Vagina (tissue), 2 donors: ENCODE data around the gene CSK. TPM values are rescaled to one million over a fixed set of nuclear protein-coding genes. Genes with fewer than 3 reads are reported as not detected.

Experiments used
- DNase-seq, 2 donors: peaks; one replicate each; pipeline ENCODE4 v3.0.0-alpha.2; 2017; ENCODE audit errors: extremely low spot score in 2 of 2
- H3K27ac ChIP-seq: fragments of 200-600 bp; sonication (generic); one replicate; pipeline ENCODE4 v1.5.1; 2019
- H3K27me3 ChIP-seq: fragments of 200-600 bp; sonication (generic); one replicate; pipeline ENCODE4 v1.5.1; 2019
- H3K36me3 ChIP-seq, 2 donors: fragments of 200-600 bp; sonication (generic); one replicate each; pipeline ENCODE4 v1.5.1; 2017 to 2019
- H3K4me1 ChIP-seq: fragments of 200-600 bp; sonication (generic); one replicate; pipeline ENCODE4 v1.5.1; 2019
- H3K4me3 ChIP-seq, 2 donors: fragments of 200-600 bp; sonication (generic); 1 replicate in 1 of 2; 2 replicates in 1 of 2; pipeline ENCODE4 v1.5.1; 2016 to 2019
- H3K9me3 ChIP-seq: fragments of 200-600 bp; sonication (generic); one replicate; pipeline ENCODE4 v1.5.1; 2019
- CTCF ChIP-seq, 3 experiments: fragments of 450-650 bp in 2 of 3; fragments of 200-600 bp in 1 of 3; sonication (generic) in 1 of 3; IDR thresholded peaks; one replicate each; pipeline ENCODE4 v1.5.1; 2017 to 2019; ENCODE audit warnings: antibody characterized with exemption in 3 of 3, mild to moderate bottlenecking in 2 of 3, moderate library complexity in 2 of 3
- POLR2A ChIP-seq, 2 donors: fragments of 450-650 bp; IDR thresholded peaks; one replicate each; pipeline ENCODE4 v1.6.1; 2017; ENCODE audit warnings: antibody characterized with exemption in 2 of 2, mild to moderate bottlenecking in 2 of 2, moderate library complexity in 2 of 2
- POLR2AphosphoS5 ChIP-seq, 2 donors: sonication (generic); formaldehyde crosslinking; IDR thresholded peaks; one replicate each; pipeline ENCODE4 v1.9.0; 2017; ENCODE audit warnings: antibody characterized with exemption in 2 of 2, mild to moderate bottlenecking in 2 of 2, low read depth in 1 of 2; ENCODE audit not compliant: insufficient read depth in 1 of 2
- intact Hi-C: fragments of 100-400 bp; cut with DNase I; formaldehyde crosslinking; loops from one replicate; pipeline ENCODE4 v1.15.1; 2023
- total RNA-seq: library from RNA; depleted of rRNA; stranded (reverse); fragments of >200 nt; gene quantifications from one replicate; pipeline ENCODE4 v1.2.3, GENCODE V29; 2016

The CSK gene
- total RNA-seq, 1 donor from 2014 or later, result 26.3 TPM

- H3K36me3 ChIP-seq, result peaks cover 0 to 33% of the 10 kb centered on the region in 2 donors
- no peaks in the 10 kb centered on the region for H3K9me3 ChIP-seq
- no peak for TF ChIP-seq CTCF (IDR thresholded peaks at IDR 0.05)
- TF ChIP-seq POLR2AphosphoS5 (IDR thresholded peaks at IDR 0.05; ENCODE audit: insufficient read depth in 1 of 2, low read depth in 1 of 2), result no peak
- TF ChIP-seq POLR2A (IDR thresholded peaks at IDR 0.05), result no peak
- H3K27ac ChIP-seq, result peak overlapping the region; percentile 85
- DNase-seq, result no peak
- intact Hi-C loops, result no loop called here
- peaks cover 41% of the 10 kb centered on the region for H3K4me1 ChIP-seq
- no peaks in the 10 kb centered on the region for H3K27me3 ChIP-seq
- H3K4me3 ChIP-seq, result peak overlapping the region in 1 of 2 donors; percentile 71
Observed at GRCh38 chr15:74843891-74844299, 62.0 kb downstream of the CSK start.

GRCh38 chr15:74844319-74845207 lies 62.7 kb downstream of the CSK start:
- TF ChIP-seq CTCF (IDR thresholded peaks at IDR 0.05), result no peak
- no peak for TF ChIP-seq POLR2AphosphoS5 (IDR thresholded peaks at IDR 0.05; ENCODE audit: insufficient read depth in 1 of 2, low read depth in 1 of 2)
- TF ChIP-seq POLR2A (IDR thresholded peaks at IDR 0.05), result no peak
- Histone ChIP-seq H3K36me3 (peaks cover 0 to 36% of the 10 kb centered on the region in 2 donors), H3K27me3 (no peaks in the 10 kb centered on the region), H3K27ac (peak overlapping the region; percentile 85), H3K9me3 (no peaks in the 10 kb centered on the region), H3K4me3 (no peak overlapping the region), H3K4me1 (peaks cover 41% of the 10 kb centered on the region)
- intact Hi-C loops, result no loop called here
- no peak for DNase-seq

GRCh38 chr15:74845208-74845568 lies 63.3 kb downstream of the CSK start:
- Histone ChIP-seq H3K9me3 (no peaks in the 10 kb centered on the region), H3K36me3 (peaks cover 0 to 39% of the 10 kb centered on the region in 2 donors), H3K27ac (no peak overlapping the region), H3K27me3 (no peaks in the 10 kb centered on the region), H3K4me1 (peaks cover 41% of the 10 kb centered on the region), H3K4me3 (no peak overlapping the region)
- TF ChIP-seq POLR2A (IDR thresholded peaks at IDR 0.05), result no peak
- TF ChIP-seq CTCF (IDR thresholded peaks at IDR 0.05), result no peak
- no peak for TF ChIP-seq POLR2AphosphoS5 (IDR thresholded peaks at IDR 0.05; ENCODE audit: insufficient read depth in 1 of 2, low read depth in 1 of 2)
- intact Hi-C loops, result no loop called here
- DNase-seq, result no peak

GRCh38 chr15:74845581-74845980 lies 63.7 kb downstream of the CSK start:
- TF ChIP-seq POLR2A (IDR thresholded peaks at IDR 0.05) (no peak), CTCF (IDR thresholded peaks at IDR 0.05) (no peak), POLR2AphosphoS5 (IDR thresholded peaks at IDR 0.05; ENCODE audit: insufficient read depth in 1 of 2, low read depth in 1 of 2) (no peak)
- Histone ChIP-seq H3K36me3 (peaks cover 0 to 43% of the 10 kb centered on the region in 2 donors), H3K4me3 (no peak overlapping the region), H3K9me3 (no peaks in the 10 kb centered on the region), H3K27me3 (no peaks in the 10 kb centered on the region), H3K27ac (no peak overlapping the region), H3K4me1 (peaks cover 40% of the 10 kb centered on the region)
- intact Hi-C loops, result no loop called here
- DNase-seq, result no peak

- H3K27ac ChIP-seq, result no peak overlapping the region
- intact Hi-C loops, result no loop called here
- H3K4me3 ChIP-seq, result no peak overlapping the region
Observed at GRCh38 chr15:74847432-74847831, 65.6 kb downstream of the CSK start.

More at GRCh38 chr15:74847432-74847831, 65.6 kb downstream of the CSK start:
- no peak for DNase-seq
- H3K4me1 ChIP-seq, result peaks cover 22% of the 10 kb centered on the region
- H3K9me3 ChIP-seq, result no peaks in the 10 kb centered on the region
- H3K36me3 ChIP-seq, result peaks cover 0 to 61% of the 10 kb centered on the region in 2 donors
- no peak for TF ChIP-seq POLR2A (IDR thresholded peaks at IDR 0.05)
- no peak for TF ChIP-seq CTCF (IDR thresholded peaks at IDR 0.05)
- no peak for TF ChIP-seq POLR2AphosphoS5 (IDR thresholded peaks at IDR 0.05; ENCODE audit: insufficient read depth in 1 of 2, low read depth in 1 of 2)
- no peaks in the 10 kb centered on the region for H3K27me3 ChIP-seq
